ENCODE results near the gene CHID1.
A peak's percentile ranks its signal among the peaks of the same experiment; 100 is the strongest.

The CHID1 gene

DNA sequence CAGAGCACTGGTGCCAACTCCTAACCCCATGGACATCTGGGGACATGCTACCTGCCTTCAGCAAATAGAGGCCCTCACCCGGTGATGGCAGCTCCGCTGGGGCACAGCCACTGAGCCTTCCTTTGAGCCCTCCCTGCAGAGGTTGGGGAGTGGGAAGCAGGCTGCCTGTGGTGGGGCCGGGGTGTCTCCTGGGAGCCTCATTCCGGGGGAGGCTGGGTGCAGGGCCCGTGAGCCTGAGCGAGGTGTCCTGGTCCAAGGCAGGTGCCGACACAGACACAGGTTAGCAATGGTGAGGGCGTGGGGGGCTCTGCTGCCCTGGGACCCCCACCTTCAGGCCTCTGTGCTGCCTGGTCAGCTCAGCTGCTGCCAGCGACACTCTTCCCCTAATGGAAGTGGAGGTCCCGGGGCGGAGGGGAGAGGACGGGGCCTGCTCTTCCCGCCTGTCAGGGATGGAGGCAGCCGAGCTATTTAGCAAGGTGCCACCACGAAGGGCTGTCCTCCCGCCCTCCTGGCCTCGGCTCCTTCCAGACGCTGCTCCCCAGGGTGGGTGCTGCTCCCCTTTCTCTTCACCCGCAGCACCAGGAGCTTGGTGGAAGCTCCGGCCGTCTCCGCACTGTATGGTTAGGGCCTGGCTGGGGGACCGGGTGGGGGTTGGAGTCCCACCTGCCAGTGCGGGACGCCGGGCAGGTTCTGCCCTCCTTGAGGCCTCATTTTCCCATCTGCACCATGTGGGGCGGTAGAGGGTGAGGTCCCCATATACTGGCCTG is 56.7 kb downstream of the CHID1 start:
- no peaks in the 10 kb centered on the region for H3F3A ChIP-seq (ENCODE audit: control insufficient read depth, insufficient read depth)
- TF ChIP-seq, protein P1, sequence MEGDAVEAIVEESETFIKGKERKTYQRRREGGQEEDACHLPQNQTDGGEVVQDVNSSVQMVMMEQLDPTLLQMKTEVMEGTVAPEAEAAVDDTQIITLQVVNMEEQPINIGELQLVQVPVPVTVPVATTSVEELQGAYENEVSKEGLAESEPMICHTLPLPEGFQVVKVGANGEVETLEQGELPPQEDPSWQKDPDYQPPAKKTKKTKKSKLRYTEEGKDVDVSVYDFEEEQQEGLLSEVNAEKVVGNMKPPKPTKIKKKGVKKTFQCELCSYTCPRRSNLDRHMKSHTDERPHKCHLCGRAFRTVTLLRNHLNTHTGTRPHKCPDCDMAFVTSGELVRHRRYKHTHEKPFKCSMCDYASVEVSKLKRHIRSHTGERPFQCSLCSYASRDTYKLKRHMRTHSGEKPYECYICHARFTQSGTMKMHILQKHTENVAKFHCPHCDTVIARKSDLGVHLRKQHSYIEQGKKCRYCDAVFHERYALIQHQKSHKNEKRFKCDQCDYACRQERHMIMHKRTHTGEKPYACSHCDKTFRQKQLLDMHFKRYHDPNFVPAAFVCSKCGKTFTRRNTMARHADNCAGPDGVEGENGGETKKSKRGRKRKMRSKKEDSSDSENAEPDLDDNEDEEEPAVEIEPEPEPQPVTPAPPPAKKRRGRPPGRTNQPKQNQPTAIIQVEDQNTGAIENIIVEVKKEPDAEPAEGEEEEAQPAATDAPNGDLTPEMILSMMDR (IDR thresholded peaks at IDR 0.05; ENCODE audit: low read depth, low read length, poor library complexity, severe bottlenecking): no peak
- TF ChIP-seq EZH2phosphoT487 (IDR thresholded peaks at IDR 0.05; ENCODE audit: borderline replicate concordance, low read length): no peak
- H3K9me2 ChIP-seq (replicated peaks; ENCODE audit: control insufficient read depth, low read length): no peaks in the 10 kb centered on the region
- H3K36me3 ChIP-seq (ENCODE audit: control insufficient read depth, low read length): no peaks in the 10 kb centered on the region
- H3K4me3 ChIP-seq (ENCODE audit: low read length): no peak overlapping the region
- H3K4me2 ChIP-seq (ENCODE audit: low read length): no peak overlapping the region
- H3K27me3 ChIP-seq (ENCODE audit: control insufficient read depth, low read length): peaks cover 9% of the 10 kb centered on the region
- H3K27ac ChIP-seq (ENCODE audit: low read depth, low read length): no peak overlapping the region
- peaks cover 6% of the 10 kb centered on the region for H3K4me1 ChIP-seq (ENCODE audit: control insufficient read depth, low read length)
- peaks cover 4% of the 10 kb centered on the region; the same call in 1 of the 2 replicates for H4K20me1 ChIP-seq (ENCODE audit: control insufficient read depth, insufficient read depth, low read depth, low read length)
- no peaks in the 10 kb centered on the region for H3K79me2 ChIP-seq (ENCODE audit: control insufficient read depth, low read length)
- no peaks in the 10 kb centered on the region for H3K9me3 ChIP-seq (ENCODE audit: control insufficient read depth, insufficient read depth, low read length)

DNA sequence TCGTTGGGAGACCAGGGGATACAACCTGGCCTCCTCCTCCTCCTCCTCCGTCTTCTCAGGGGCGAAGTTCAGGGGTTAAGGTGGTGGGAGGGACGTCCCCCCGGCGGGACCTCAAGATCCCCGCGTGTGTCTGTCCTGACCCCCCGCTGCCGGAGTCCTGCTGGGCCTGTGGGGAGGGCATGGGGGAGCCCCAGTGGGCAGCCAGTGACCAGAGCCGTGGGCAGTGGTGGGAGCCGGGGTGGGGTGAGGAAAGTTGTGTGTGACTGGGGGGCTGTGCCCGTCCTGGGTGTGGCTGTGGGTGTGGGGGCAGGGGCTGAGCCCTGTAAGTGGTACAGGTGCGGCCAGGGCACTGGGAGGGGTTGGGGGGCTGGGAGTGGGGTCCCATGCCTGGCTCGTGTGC is 57.8 kb downstream of the CHID1 start:
- TF ChIP-seq EZH2phosphoT487 (IDR thresholded peaks at IDR 0.05; ENCODE audit: borderline replicate concordance, low read length): no peak
- TF ChIP-seq, protein P1 (IDR thresholded peaks at IDR 0.05; ENCODE audit: low read depth, low read length, poor library complexity, severe bottlenecking): no peak
- Histone ChIP-seq H3F3A (ENCODE audit: control insufficient read depth, insufficient read depth) (no peaks in the 10 kb centered on the region), H3K4me3 (ENCODE audit: low read length) (no peak overlapping the region), H3K27me3 (ENCODE audit: control insufficient read depth, low read length) (peaks cover 14% of the 10 kb centered on the region), H4K20me1 (ENCODE audit: control insufficient read depth, insufficient read depth, low read depth, low read length) (peaks cover 4% of the 10 kb centered on the region; the same call in 1 of the 2 replicates), H3K4me1 (ENCODE audit: control insufficient read depth, low read length) (peaks cover 15% of the 10 kb centered on the region), H3K27ac (ENCODE audit: low read depth, low read length) (no peak overlapping the region), H3K79me2 (ENCODE audit: control insufficient read depth, low read length) (no peaks in the 10 kb centered on the region), H3K9me2 (replicated peaks; ENCODE audit: control insufficient read depth, low read length) (no peaks in the 10 kb centered on the region), H3K9me3 (ENCODE audit: control insufficient read depth, insufficient read depth, low read length) (no peaks in the 10 kb centered on the region), H3K36me3 (ENCODE audit: control insufficient read depth, low read length) (no peaks in the 10 kb centered on the region), H3K4me2 (ENCODE audit: low read length) (no peak overlapping the region)

- Histone ChIP-seq H3K4me3 (ENCODE audit: low read length) (no peak overlapping the region), H3K9me3 (ENCODE audit: control insufficient read depth, insufficient read depth, low read length) (no peaks in the 10 kb centered on the region), H3K9me2 (replicated peaks; ENCODE audit: control insufficient read depth, low read length) (no peaks in the 10 kb centered on the region), H3K4me2 (ENCODE audit: low read length) (no peak overlapping the region), H3K36me3 (ENCODE audit: control insufficient read depth, low read length) (no peaks in the 10 kb centered on the region), H4K20me1 (ENCODE audit: control insufficient read depth, insufficient read depth, low read depth, low read length) (peaks cover 4% of the 10 kb centered on the region; the same call in 1 of the 2 replicates), H3K27me3 (ENCODE audit: control insufficient read depth, low read length) (peaks cover 19% of the 10 kb centered on the region), H3K79me2 (ENCODE audit: control insufficient read depth, low read length) (no peaks in the 10 kb centered on the region), H3F3A (ENCODE audit: control insufficient read depth, insufficient read depth) (no peaks in the 10 kb centered on the region), H3K27ac (ENCODE audit: low read depth, low read length) (no peak overlapping the region), H3K4me1 (ENCODE audit: control insufficient read depth, low read length) (peaks cover 15% of the 10 kb centered on the region)
- TF ChIP-seq, protein P1 (IDR thresholded peaks at IDR 0.05; ENCODE audit: low read depth, low read length, poor library complexity, severe bottlenecking): peak; percentile 53
- TF ChIP-seq EZH2phosphoT487 (IDR thresholded peaks at IDR 0.05; ENCODE audit: borderline replicate concordance, low read length): no peak
These were observed 59.5 kb downstream of the CHID1 start for GRCh38 chr11:850775-851763.
